H1 (cell line): Measurements from ENCODE around the gene CDYL. TPM values are rescaled to one million over a fixed set of nuclear protein-coding genes. Genes with fewer than 3 reads are reported as not detected.

ENCODE experiments used
- CTCF ChIA-PET: fragments of 300-600 bp; sonication (Branson Sonifier 250); formaldehyde crosslinking; loops from one replicate; lab custom pipeline; 2021; ENCODE audit not compliant: partially characterized antibody; lab: Charles Lee
- POLR2A ChIA-PET: fragments of 300-600 bp; sonication (Branson Sonifier 250); formaldehyde crosslinking; loops from one replicate; lab custom pipeline; 2021; ENCODE audit warnings: inconsistent platforms; ENCODE audit not compliant: partially characterized antibody; lab: Charles Lee
- DNase-seq, 2 experiments: peaks; one replicate each; pipeline versions ENCODE4 v3.0.0 to v3.0.0-alpha.2; 2010 to 2022; ENCODE audit warnings: low spot score in 2 of 2, low read depth in 1 of 2, mixed read lengths in 1 of 2
- FAIRE-seq: peaks from 2 replicates; lab custom pipeline; 2011; peaks lifted over from hg19 to GRCh38; lab: Jason Lieb, UNC
- H2AFZ ChIP-seq: 2 replicates; pipeline ENCODE4 v1.8.1; 2012; ENCODE audit warnings: low read length, inconsistent platforms
- H2AK5ac ChIP-seq: 2 replicates; pipeline ENCODE4 v1.6.1; 2013; ENCODE audit warnings: low read depth, low read length
- H2BK120ac ChIP-seq: replicated peaks from 2 replicates; pipeline ENCODE3; 2013; ENCODE audit warnings: low read depth, low read length, inconsistent platforms
- H2BK12ac ChIP-seq: 2 replicates; pipeline ENCODE4 v1.6.1; 2013; ENCODE audit warnings: low read depth, low read length
- H2BK15ac ChIP-seq: 2 replicates; pipeline ENCODE4 v1.6.1; 2013; ENCODE audit warnings: low read length
- H2BK20ac ChIP-seq: 2 replicates; pipeline ENCODE4 v1.6.1; 2013; ENCODE audit warnings: low read length
- H2BK5ac ChIP-seq: 2 replicates; pipeline ENCODE4 v1.6.1; 2013; ENCODE audit warnings: low read depth, low read length
- H3K14ac ChIP-seq: 2 replicates; pipeline ENCODE4 v1.6.1; 2013; ENCODE audit warnings: inconsistent platforms; ENCODE audit not compliant: insufficient read length
- H3K18ac ChIP-seq: 2 replicates; pipeline ENCODE4 v1.6.1; 2013; ENCODE audit warnings: low read length; ENCODE audit errors: extremely low read depth
- H3K23ac ChIP-seq: 2 replicates; pipeline ENCODE4 v1.6.1; 2013; ENCODE audit warnings: inconsistent platforms; ENCODE audit not compliant: insufficient read length
- H3K23me2 ChIP-seq: 2 replicates; pipeline ENCODE4 v1.6.1; 2013; ENCODE audit warnings: low read depth, low read length
- H3K27ac ChIP-seq: 2 replicates; pipeline ENCODE4 v1.6.1; 2011; ENCODE audit warnings: low read depth, low read length, inconsistent platforms
- H3K27me3 ChIP-seq, 4 experiments: replicated peaks in 1 of 4; 1 replicate in 1 of 4; 2 replicates in 3 of 4; pipeline versions ENCODE4 v1.6.1 to v1.8.1; 2011 to 2013; ENCODE audit warnings: low read length in 3 of 4, mild to moderate bottlenecking in 3 of 4, inconsistent platforms in 2 of 4, mixed read lengths in 2 of 4, moderate library complexity in 1 of 4; ENCODE audit not compliant: control insufficient read depth in 3 of 4, insufficient read depth in 3 of 4; ENCODE audit errors: extremely low read depth in 1 of 4
- H3K36me3 ChIP-seq, 4 experiments: 2 replicates each; pipeline versions ENCODE4 v1.6.1 to v1.8.1; 2011 to 2013; ENCODE audit warnings: mild to moderate bottlenecking in 4 of 4, low read length in 3 of 4, moderate library complexity in 2 of 4, control low read depth in 1 of 4, inconsistent platforms in 1 of 4; ENCODE audit not compliant: insufficient read depth in 4 of 4, control insufficient read depth in 2 of 4
- H3K4ac ChIP-seq: replicated peaks from 2 replicates; pipeline ENCODE3; 2013; ENCODE audit warnings: low read length, low read depth, mixed read lengths, inconsistent platforms; ENCODE audit not compliant: insufficient read length
- H3K4me1 ChIP-seq, 4 experiments: replicated peaks in 1 of 4; 1 replicate in 1 of 4; 2 replicates in 3 of 4; pipeline versions ENCODE4 v1.6.1 to v1.8.1; 2011 to 2013; ENCODE audit warnings: low read length in 3 of 4, inconsistent platforms in 2 of 4, mixed read lengths in 1 of 4; ENCODE audit not compliant: insufficient read depth in 4 of 4, control insufficient read depth in 3 of 4
- H3K4me2 ChIP-seq, 2 experiments: 2 replicates each; pipeline versions ENCODE4 v1.6.1 to v1.8.1; 2011 to 2013; ENCODE audit warnings: low read depth in 2 of 2, low read length in 2 of 2, control low read depth in 1 of 2, inconsistent platforms in 1 of 2, mild to moderate bottlenecking in 1 of 2; ENCODE audit not compliant: insufficient read depth in 1 of 2
- H3K4me3 ChIP-seq, 4 experiments: fragments of 200-600, 300-600 bp in 1 of 4; sonication (generic), shearing (Covaris generic), sonication (Bioruptor Twin) in 1 of 4; 2 replicates each; pipeline versions ENCODE4 v1.5.1 to v1.8.1; 2011 to 2016; ENCODE audit warnings: low read length in 4 of 4, low read depth in 3 of 4, control low read depth in 2 of 4, inconsistent platforms in 2 of 4, mild to moderate bottlenecking in 2 of 4, mixed read lengths in 1 of 4, moderate library complexity in 1 of 4; ENCODE audit not compliant: insufficient read depth in 2 of 4; ENCODE audit errors: extremely low read depth in 1 of 4
- H3K56ac ChIP-seq: replicated peaks from 2 replicates; pipeline ENCODE3; 2013; ENCODE audit warnings: low read depth, mild to moderate bottlenecking, mixed read lengths, low read length, inconsistent platforms; ENCODE audit not compliant: insufficient read length
- H3K79me1 ChIP-seq: 2 replicates; pipeline ENCODE4 v1.6.1; 2013; ENCODE audit warnings: low read depth, low read length, control low read depth
- H3K79me2 ChIP-seq, 2 experiments: 2 replicates each; pipeline versions ENCODE4 v1.6.1 to v1.8.1; 2012 to 2013; ENCODE audit warnings: low read length in 2 of 2, mild to moderate bottlenecking in 2 of 2, inconsistent platforms in 1 of 2; ENCODE audit not compliant: insufficient read depth in 2 of 2, control insufficient read depth in 1 of 2
- H3K9ac ChIP-seq, 4 experiments: replicated peaks in 1 of 4; 1 replicate in 1 of 4; 2 replicates in 3 of 4; pipeline versions ENCODE4 v1.6.1 to v1.8.1; 2011 to 2013; ENCODE audit warnings: low read depth in 3 of 4, low read length in 3 of 4, control low read depth in 2 of 4, mild to moderate bottlenecking in 2 of 4, moderate library complexity in 2 of 4, inconsistent platforms in 1 of 4; ENCODE audit errors: extremely low read depth in 1 of 4
- H3K9me3 ChIP-seq, 2 experiments: 2 replicates each; pipeline versions ENCODE4 v1.6.1 to v1.8.1; 2012 to 2013; ENCODE audit warnings: mild to moderate bottlenecking in 2 of 2, moderate library complexity in 2 of 2, control low read depth in 1 of 2, inconsistent platforms in 1 of 2, low read depth in 1 of 2, low read length in 1 of 2, mixed read lengths in 1 of 2; ENCODE audit not compliant: insufficient read depth in 2 of 2
- H4K20me1 ChIP-seq, 2 experiments: replicated peaks in 1 of 2; 2 replicates each; pipeline versions ENCODE3 to v1.8.1; 2011 to 2013; ENCODE audit warnings: inconsistent platforms in 2 of 2, low read length in 2 of 2, mild to moderate bottlenecking in 1 of 2; ENCODE audit not compliant: insufficient read depth in 2 of 2, control insufficient read depth in 1 of 2
- H4K5ac ChIP-seq: 2 replicates; pipeline ENCODE4 v1.6.1; 2013; ENCODE audit warnings: low read length, low read depth, mixed read lengths, inconsistent platforms; ENCODE audit not compliant: insufficient read length
- H4K8ac ChIP-seq: 2 replicates; pipeline ENCODE4 v1.8.0; 2013; ENCODE audit warnings: mild to moderate bottlenecking, moderate library complexity, low read length, inconsistent platforms; ENCODE audit not compliant: insufficient read depth; ENCODE audit errors: extremely low read depth
- H4K91ac ChIP-seq: replicated peaks from 2 replicates; pipeline ENCODE3; 2013; ENCODE audit warnings: low read length, mixed read lengths, inconsistent platforms; ENCODE audit not compliant: insufficient read length
- ATF3 ChIP-seq: IDR thresholded peaks from 2 replicates; pipeline ENCODE4 v1.6.1; 2011; ENCODE audit warnings: low read depth, mild to moderate bottlenecking, low read length; ENCODE audit not compliant: insufficient read depth
- CTBP2 ChIP-seq: IDR thresholded peaks from 2 replicates; pipeline ENCODE4 v1.7.0; 2011; ENCODE audit warnings: borderline replicate concordance, mild to moderate bottlenecking, moderate library complexity, mixed read lengths, low read length; ENCODE audit not compliant: insufficient read depth, insufficient read length
- JUN ChIP-seq: IDR thresholded peaks from 2 replicates; pipeline ENCODE4 v1.6.1; 2011; ENCODE audit warnings: low read depth, mild to moderate bottlenecking, improper control_type of control experiment, low read length
- KDM4A ChIP-seq: IDR thresholded peaks from one replicate; pipeline ENCODE4 v1.7.1; 2012; ENCODE audit warnings: low read depth, mild to moderate bottlenecking, moderate library complexity, low read length, inconsistent platforms; ENCODE audit not compliant: severe bottlenecking
- MAX ChIP-seq: IDR thresholded peaks from 2 replicates; pipeline ENCODE4 v1.6.1; 2012; ENCODE audit warnings: inconsistent platforms
- SIRT6 ChIP-seq: IDR thresholded peaks from one replicate; pipeline ENCODE4 v1.7.1; 2012; ENCODE audit warnings: low read length, inconsistent platforms
- SP4 ChIP-seq: IDR thresholded peaks from 2 replicates; pipeline ENCODE4 v1.6.1; 2012; ENCODE audit warnings: low read length, inconsistent platforms
- TAF7 ChIP-seq: optimal IDR thresholded peaks from 2 replicates; pipeline ENCODE3; 2011; ENCODE audit warnings: low read depth, mild to moderate bottlenecking, inconsistent platforms, low read length, moderate library complexity, borderline replicate concordance
- USF2 ChIP-seq: IDR thresholded peaks from 2 replicates; pipeline ENCODE4 v1.6.1; 2011; ENCODE audit warnings: low read length, improper control_type of control experiment
- ZNF274 ChIP-seq: IDR thresholded peaks from 2 replicates; pipeline ENCODE4 v1.7.0; 2012; ENCODE audit warnings: low read length, borderline replicate concordance; ENCODE audit errors: extremely low read depth
- polyA plus RNA-seq, 7 experiments: library from polyadenylated mRNA; depleted of rRNA in 3 of 7; stranded (reverse) in 5 of 7; unstranded in 2 of 7; fragments of >200 nt in 5 of 7; fragments of 200-250 nt in 2 of 7; gene quantifications; 1 replicate in 5 of 7; 2 replicates in 1 of 7; 4 replicates in 1 of 7; pipeline versions ENCODE4 v1.2.1 to v1.2.3, GENCODE V29; 2011 to 2013; ENCODE audit warnings: missing spikeins in 2 of 7, mixed read lengths in 2 of 7
- total RNA-seq: library from RNA; stranded (reverse); fragmentation: NEBNext Ultra II Directional; extraction: Animal tissue kit (Norgen Biotek cat#: 25700); gene quantifications from 2 replicates; pipeline ENCODE4 v1.2.1, GENCODE V29; 2021

Gene CDYL
- total and polyA plus RNA-seq, 2 of the 8 experiments (the other 6 are each of a cell fraction or from before 2014, with no cell fraction given): 56.4 to 119 TPM

- no peak overlapping the region for H3K9ac ChIP-seq
- H4K91ac ChIP-seq: no peak overlapping the region
- no peak for TF ChIP-seq TAF7
- TF ChIP-seq ATF3: no peak
- TF ChIP-seq KDM4A: no peak
- TF ChIP-seq USF2: no peak
- no peak for TF ChIP-seq SP4
- no peak for TF ChIP-seq CTBP2
- TF ChIP-seq JUN: no peak
- TF ChIP-seq ZNF274: no peak
- no peak for TF ChIP-seq MAX
- no peak for TF ChIP-seq SIRT6
- TF ChIP-seq, all 59 proteins: peak for 0
- Histone ChIP-seq H4K8ac (no peak overlapping the region), H3K4ac (no peak overlapping the region), H3K14ac (no peak overlapping the region), H2BK15ac (no peak overlapping the region; the same call in 1 of the 2 replicates), H3K4me2 (no peak overlapping the region), H3K4me1 (peaks cover 4 to 10% (median 6%) of the 10 kb centered on the region in 4 experiments), H2BK12ac (no peak overlapping the region), H2BK120ac (no peak overlapping the region), H3K23me2 (no peaks in the 10 kb centered on the region), H2AK5ac (no peak overlapping the region), H3K23ac (no peak overlapping the region), H3K27me3 (no peaks in the 10 kb centered on the region), H4K20me1 (no peaks in the 10 kb centered on the region), H3K27ac (no peak overlapping the region), H3K56ac (no peak overlapping the region), H3K36me3 (no peaks in the 10 kb centered on the region), H4K5ac (no peak overlapping the region), H2BK5ac (no peak overlapping the region), H3K79me2 (no peaks in the 10 kb centered on the region), H2AFZ (no peak overlapping the region), H2BK20ac (no peak overlapping the region), H3K18ac (no peak overlapping the region), H3K79me1 (no peaks in the 10 kb centered on the region), H3K4me3 (no peak overlapping the region), H3K9me3 (peaks cover 0 to 4% of the 10 kb centered on the region in 2 experiments; a peak in 1 of 4 replicates)
- DNase-seq (no peak), FAIRE-seq (no peak)
- ChIA-PET POLR2A (interaction anchor here (1.4 to 1.9 kb wide), 2 partner anchors 47 to 51 kb away, joined by 4 to 6 read pairs; no protein-coding TSS in a partner anchor), CTCF (interaction anchor here (0.6 to 1.2 kb wide), 4 partner anchors 11 to 303 kb away, joined by 3 to 4 read pairs (median 3); no protein-coding TSS in a partner anchor)
These were observed 49.0 kb upstream of the CDYL start for GRCh38 chr6:4727217-4727616.
